Ishikawa (cell line): Measurements from ENCODE around the gene CSNK2B.

Experiments
- CEBPB ChIP-seq: IDR thresholded peaks from 2 replicates; pipeline ENCODE4 v1.6.1; 2012
- CREB1 ChIP-seq: IDR thresholded peaks from 2 replicates; pipeline ENCODE4 v1.6.1; 2012; ENCODE audit warnings: low read depth
- EGR1 ChIP-seq: IDR thresholded peaks from 2 replicates; pipeline ENCODE4 v1.6.1; 2012
- EP300 ChIP-seq: IDR thresholded peaks from 2 replicates; pipeline ENCODE4 v1.6.1; 2012; ENCODE audit warnings: borderline replicate concordance
- FOXM1 ChIP-seq: IDR thresholded peaks from 2 replicates; pipeline ENCODE4 v1.6.1; 2012; ENCODE audit warnings: low read depth, borderline replicate concordance
- MAX ChIP-seq: IDR thresholded peaks from 2 replicates; pipeline ENCODE4 v1.6.1; 2012
- NFIC ChIP-seq: IDR thresholded peaks from 2 replicates; pipeline ENCODE4 v1.6.1; 2012
- RAD21 ChIP-seq: IDR thresholded peaks from 2 replicates; pipeline ENCODE4 v1.6.1; 2012; ENCODE audit warnings: low read depth
- REST ChIP-seq: IDR thresholded peaks from 2 replicates; pipeline ENCODE4 v1.6.1; 2012; ENCODE audit warnings: low read depth, mild to moderate bottlenecking
- TAF1 ChIP-seq: IDR thresholded peaks from 2 replicates; pipeline ENCODE4 v1.6.1; 2012; ENCODE audit warnings: low read depth, mild to moderate bottlenecking
- TEAD4 ChIP-seq: IDR thresholded peaks from 2 replicates; pipeline ENCODE4 v1.6.1; 2012
- YY1 ChIP-seq: IDR thresholded peaks from 2 replicates; pipeline ENCODE4 v1.6.1; 2012; ENCODE audit warnings: low read depth
- ZBTB7A ChIP-seq: IDR thresholded peaks from 2 replicates; pipeline ENCODE4 v1.6.1; 2012; ENCODE audit warnings: low read depth
- TF ChIP-seq, protein P1 (sequence below): IDR thresholded peaks from 2 replicates; pipeline ENCODE4 v1.6.1; 2012

DNA sequence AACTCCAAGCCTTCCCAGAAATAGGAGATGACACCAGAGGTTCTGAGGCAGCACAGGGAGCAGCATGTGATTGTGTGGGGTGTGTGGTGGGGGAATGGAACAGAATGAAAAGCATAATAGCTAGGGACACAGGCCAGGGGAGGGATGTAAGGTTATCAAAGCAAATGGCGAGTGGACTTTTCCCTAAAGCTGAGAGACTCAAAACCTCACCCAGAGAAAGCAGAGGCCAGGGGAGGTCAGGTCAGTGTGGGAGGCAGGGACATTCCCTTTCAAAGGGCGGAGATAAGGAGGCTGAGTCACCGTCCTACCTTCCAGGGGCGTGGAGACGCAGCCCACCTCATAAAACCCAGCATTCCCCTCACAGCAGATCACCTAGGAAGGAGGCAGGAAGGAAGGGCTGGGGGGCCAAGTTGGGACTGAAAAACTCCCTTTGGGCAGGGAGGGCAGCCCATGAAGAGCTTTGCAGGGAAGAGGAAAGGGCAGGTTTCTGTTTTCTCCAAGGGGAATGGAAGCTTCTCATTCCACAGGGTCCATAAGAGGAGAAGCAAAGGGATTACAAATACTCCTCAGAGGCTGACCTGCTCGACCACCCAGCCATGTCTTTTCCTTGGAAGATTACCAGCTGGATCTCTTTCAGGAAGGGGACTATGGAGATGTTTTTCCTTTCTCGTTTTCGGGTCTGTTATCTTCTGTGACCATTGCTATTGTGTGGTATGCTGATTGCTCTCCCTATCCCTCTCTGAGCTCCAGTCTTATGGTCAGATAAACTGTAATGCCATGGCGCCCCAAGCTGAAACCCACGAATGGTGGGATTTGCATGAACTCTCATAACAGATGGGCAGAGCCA is 24.6 kb downstream of the CSNK2B start:
- TF ChIP-seq EP300: no peak
- TF ChIP-seq ZBTB7A: no peak
- no peak for TF ChIP-seq YY1
- no peak for TF ChIP-seq MAX
- TF ChIP-seq REST: no peak
- TF ChIP-seq RAD21: no peak
- no peak for TF ChIP-seq NFIC
- no peak for TF ChIP-seq FOXM1
- no peak for TF ChIP-seq EGR1
- no peak for TF ChIP-seq TAF1
- no peak for TF ChIP-seq CEBPB
- TF ChIP-seq, protein P1, sequence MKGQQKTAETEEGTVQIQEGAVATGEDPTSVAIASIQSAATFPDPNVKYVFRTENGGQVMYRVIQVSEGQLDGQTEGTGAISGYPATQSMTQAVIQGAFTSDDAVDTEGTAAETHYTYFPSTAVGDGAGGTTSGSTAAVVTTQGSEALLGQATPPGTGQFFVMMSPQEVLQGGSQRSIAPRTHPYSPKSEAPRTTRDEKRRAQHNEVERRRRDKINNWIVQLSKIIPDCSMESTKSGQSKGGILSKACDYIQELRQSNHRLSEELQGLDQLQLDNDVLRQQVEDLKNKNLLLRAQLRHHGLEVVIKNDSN: no peak
- no peak for TF ChIP-seq TEAD4
- no peak for TF ChIP-seq CREB1
